Gastrocnemius medialis (tissue), 4 donors: Measurements from ENCODE around the gene ZNF765.

Experiments
- POLR2A ChIP-seq, 2 donors: fragments of 450-650 bp; IDR thresholded peaks; one replicate each; pipeline ENCODE4 v1.6.1; 2017; ENCODE audit warnings: antibody characterized with exemption in 2 of 2, mild to moderate bottlenecking in 2 of 2, moderate library complexity in 2 of 2
- TF ChIP-seq, protein P1 (sequence below), 5 experiments: fragments of 450-650 bp in 3 of 5; fragments of 200-600 bp in 2 of 5; sonication (generic) in 2 of 5; IDR thresholded peaks in 4 of 5; conservative IDR thresholded peaks in 1 of 5; 1 replicate in 4 of 5; 2 replicates in 1 of 5; pipeline ENCODE4 v1.5.1; 2016 to 2019; ENCODE audit warnings: antibody characterized with exemption in 5 of 5, mild to moderate bottlenecking in 3 of 5, moderate library complexity in 3 of 5

GRCh38 chr19:53471916-53472315 is 77.0 kb downstream of the ZNF765 start:
- TF ChIP-seq, protein P1, sequence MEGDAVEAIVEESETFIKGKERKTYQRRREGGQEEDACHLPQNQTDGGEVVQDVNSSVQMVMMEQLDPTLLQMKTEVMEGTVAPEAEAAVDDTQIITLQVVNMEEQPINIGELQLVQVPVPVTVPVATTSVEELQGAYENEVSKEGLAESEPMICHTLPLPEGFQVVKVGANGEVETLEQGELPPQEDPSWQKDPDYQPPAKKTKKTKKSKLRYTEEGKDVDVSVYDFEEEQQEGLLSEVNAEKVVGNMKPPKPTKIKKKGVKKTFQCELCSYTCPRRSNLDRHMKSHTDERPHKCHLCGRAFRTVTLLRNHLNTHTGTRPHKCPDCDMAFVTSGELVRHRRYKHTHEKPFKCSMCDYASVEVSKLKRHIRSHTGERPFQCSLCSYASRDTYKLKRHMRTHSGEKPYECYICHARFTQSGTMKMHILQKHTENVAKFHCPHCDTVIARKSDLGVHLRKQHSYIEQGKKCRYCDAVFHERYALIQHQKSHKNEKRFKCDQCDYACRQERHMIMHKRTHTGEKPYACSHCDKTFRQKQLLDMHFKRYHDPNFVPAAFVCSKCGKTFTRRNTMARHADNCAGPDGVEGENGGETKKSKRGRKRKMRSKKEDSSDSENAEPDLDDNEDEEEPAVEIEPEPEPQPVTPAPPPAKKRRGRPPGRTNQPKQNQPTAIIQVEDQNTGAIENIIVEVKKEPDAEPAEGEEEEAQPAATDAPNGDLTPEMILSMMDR (IDR thresholded peaks at IDR 0.05 in 4 of 5, conservative IDR thresholded peaks at IDR 0.05 in 1 of 5): no peak
- TF ChIP-seq POLR2A (IDR thresholded peaks at IDR 0.05): no peak
